GM10266 (cell line): ENCODE data around the gene ABCD1.

Experiments used
- DNase-seq: peaks from one replicate; pipeline ENCODE4 v3.0.0; 2012; ENCODE audit errors: extremely low spot score
- CTCF ChIP-seq: IDR thresholded peaks from 2 replicates; pipeline ENCODE4 v1.5.1; 2012; ENCODE audit warnings: mild to moderate bottlenecking, low read depth; ENCODE audit not compliant: control insufficient read depth, insufficient read depth; ENCODE audit errors: missing control alignments

ABCD1 gene

GRCh38 chrX:153766871-153767673 is 42.4 kb downstream of the ABCD1 start:
- TF ChIP-seq CTCF: no peak
- DNase-seq: no peak

GRCh38 chrX:153767674-153768055 is 43.0 kb downstream of the ABCD1 start:
- TF ChIP-seq CTCF: no peak

GRCh38 chrX:153768311-153769157 is 43.9 kb downstream of the ABCD1 start:
- no peak for DNase-seq
- TF ChIP-seq CTCF: peak; percentile 4

More at GRCh38 chrX:153767674-153768055, 43.0 kb downstream of the ABCD1 start:
- no peak for DNase-seq

- TF ChIP-seq CTCF: no peak
- no peak for DNase-seq
Measured at GRCh38 chrX:153769158-153769864, 44.7 kb downstream of the ABCD1 start.

- DNase-seq: no peak
- no peak for TF ChIP-seq CTCF
Measured at GRCh38 chrX:153769865-153770600, 45.4 kb downstream of the ABCD1 start.

- DNase-seq: no peak
- TF ChIP-seq CTCF: no peak
Measured at GRCh38 chrX:153770601-153771414, 46.2 kb downstream of the ABCD1 start.
